Endothelial cell of umbilical vein (primary cell): ENCODE results near the gene ABCD3. TPM values are rescaled to one million over a fixed set of nuclear protein-coding genes. Genes with fewer than 3 reads are reported as not detected.

Experiments used
- polyA plus RNA-seq, 4 experiments: library from polyadenylated mRNA; depleted of rRNA in 3 of 4; stranded (reverse) in 3 of 4; unstranded in 1 of 4; fragments of >200 nt; gene quantifications; 2 replicates each; pipeline versions ENCODE4 v1.2.1 to v1.2.3, GENCODE V29; 2011 to 2012; ENCODE audit warnings: missing spikeins in 1 of 4
- total RNA-seq: library from RNA; stranded (reverse); gene quantifications from 2 replicates; pipeline ENCODE4 v1.2.3, GENCODE V29; 2021

Gene ABCD3
- total and polyA plus RNA-seq, 2 donors (not counting 3 experiments of a cell fraction or from before 2014, with no cell fraction given) = 6.3 to 31.6 TPM

Other genes starting within 250 kb of the ABCD3 start
- gene ARHGAP29, start 180.8 kb upstream of the ABCD3 start, total RNA-seq = 199 and 215 TPM in 2 replicates
- gene ARHGAP29, start 180.8 kb upstream of the ABCD3 start, polyA plus RNA-seq = 47.2 and 56.3 TPM in 2 replicates
- gene F3, start 123.4 kb downstream of the ABCD3 start, total RNA-seq = 1.9 and 2.3 TPM in 2 replicates
- gene F3, start 123.4 kb downstream of the ABCD3 start, polyA plus RNA-seq = 0.25 and 1.2 TPM in 2 replicates